B cell (primary cell): Measurements from ENCODE around the gene SNTG2. TPM values are rescaled to one million over a fixed set of nuclear protein-coding genes. Genes with fewer than 3 reads are reported as not detected.

Source experiments
- ATAC-seq: fragments of 200-7000 bp; cut with Tn5 transposase; one replicate; pipeline ENCODE4 v1.10.0; 2021; ENCODE audit warnings: low read depth, mild to moderate bottlenecking, moderate number of reproducible peaks, moderate library complexity
- CTCF ChIA-PET: fragments of 350-600 bp; sonication (Branson Sonifier 250); formaldehyde crosslinking; loops from one replicate; lab custom pipeline; 2021; ENCODE audit warnings: antibody characterized with exemption, inconsistent platforms; lab: Charles Lee
- POLR2A ChIA-PET: fragments of 350-600 bp; sonication (Branson Sonifier 250); formaldehyde crosslinking; loops from one replicate; lab custom pipeline; 2021; ENCODE audit warnings: antibody characterized with exemption; lab: Charles Lee
- DNase-seq: peaks from one replicate; pipeline ENCODE4 v3.0.0; 2013
- H2AFZ ChIP-seq: 2 replicates; pipeline ENCODE4 v1.6.1; 2012; ENCODE audit warnings: mild to moderate bottlenecking, low read depth, low read length; ENCODE audit not compliant: insufficient read depth, poor library complexity, severe bottlenecking
- H3K27ac ChIP-seq, 2 donors: 1 replicate in 1 of 2; 2 replicates in 1 of 2; pipeline ENCODE4 v1.5.1; 2012 to 2013; ENCODE audit warnings: low read length in 2 of 2, mild to moderate bottlenecking in 2 of 2, moderate library complexity in 1 of 2
- H3K27me3 ChIP-seq, 4 experiments: fragments of 200-600 bp in 1 of 4; sonication (generic) in 1 of 4; replicated peaks in 1 of 4; 1 replicate in 2 of 4; 2 replicates in 2 of 4; pipeline versions ENCODE4 v1.6.1 to v1.7.0; 2013 to 2016; ENCODE audit warnings: low read length in 3 of 4, mild to moderate bottlenecking in 2 of 4, mixed read lengths in 1 of 4, moderate library complexity in 1 of 4; ENCODE audit not compliant: insufficient read depth in 4 of 4, control insufficient read depth in 3 of 4; ENCODE audit errors: control extremely low read depth in 1 of 4
- H3K36me3 ChIP-seq, 2 experiments: replicated peaks in 1 of 2; 1 replicate in 1 of 2; 2 replicates in 1 of 2; pipeline versions ENCODE4 v1.6.1 to v1.7.1; 2013; ENCODE audit warnings: low read length in 1 of 2; ENCODE audit not compliant: insufficient read depth in 2 of 2, control insufficient read depth in 1 of 2; ENCODE audit errors: control extremely low read depth in 1 of 2, extremely low read depth in 1 of 2
- H3K4me1 ChIP-seq, 2 donors: fragments of 200-600 bp in 1 of 2; sonication (generic) in 1 of 2; 1 replicate in 1 of 2; 2 replicates in 1 of 2; pipeline versions ENCODE4 v1.5.1 to v1.6.1; 2013 to 2017; ENCODE audit warnings: low read length in 2 of 2; ENCODE audit not compliant: control insufficient read depth in 2 of 2, insufficient read depth in 2 of 2
- H3K4me2 ChIP-seq: replicated peaks from 2 replicates; pipeline ENCODE3; 2012; ENCODE audit warnings: mild to moderate bottlenecking, low read depth, low read length; ENCODE audit not compliant: poor library complexity, severe bottlenecking
- H3K4me3 ChIP-seq, 5 experiments: fragments of 200-600 bp in 1 of 5; sonication (generic) in 1 of 5; 1 replicate in 3 of 5; 2 replicates in 2 of 5; pipeline versions ENCODE4 v1.5.1 to v1.7.0; 2011 to 2016; ENCODE audit warnings: low read length in 4 of 5, mild to moderate bottlenecking in 4 of 5, low read depth in 2 of 5, control low read depth in 1 of 5, moderate library complexity in 1 of 5; ENCODE audit not compliant: insufficient read depth in 1 of 5; ENCODE audit errors: control extremely low read depth in 1 of 5, extremely low read depth in 1 of 5
- H3K79me2 ChIP-seq: fragments of 200-600 bp; sonication (generic); one replicate; pipeline ENCODE4 v1.6.0; 2016; ENCODE audit warnings: low read length; ENCODE audit not compliant: control insufficient read depth, insufficient read depth
- H3K9ac ChIP-seq: fragments of 200-600 bp; sonication (generic); 2 replicates; pipeline ENCODE4 v1.6.1; 2017; ENCODE audit warnings: mild to moderate bottlenecking, low read length, moderate library complexity
- H3K9me3 ChIP-seq, 3 donors: one replicate each; pipeline versions ENCODE4 v1.6.1 to v1.7.1; 2013; ENCODE audit warnings: low read length in 2 of 3; ENCODE audit not compliant: control insufficient read depth in 2 of 3, insufficient read depth in 1 of 3; ENCODE audit errors: control extremely low read depth in 1 of 3
- H4K20me1 ChIP-seq: 2 replicates; pipeline ENCODE4 v1.6.0; 2012; ENCODE audit warnings: mild to moderate bottlenecking, low read length; ENCODE audit not compliant: insufficient read depth, control insufficient read depth, poor library complexity, severe bottlenecking
- H3K27ac Mint-ChIP-seq: one replicate; pipeline ENCODE4 v1.8.0; 2021; ENCODE audit warnings: mixed read lengths
- H3K27me3 Mint-ChIP-seq: one replicate; pipeline ENCODE4 v1.8.0; 2021; ENCODE audit warnings: mixed read lengths
- H3K4me1 Mint-ChIP-seq: one replicate; pipeline ENCODE4 v1.8.0; 2021; ENCODE audit warnings: mixed read lengths
- H3K4me3 Mint-ChIP-seq: one replicate; pipeline ENCODE4 v1.8.0; 2021; ENCODE audit warnings: mixed read lengths
- H3K9me3 Mint-ChIP-seq: one replicate; pipeline ENCODE4 v1.8.0; 2022; ENCODE audit warnings: mixed read lengths; ENCODE audit not compliant: insufficient read depth
- EZH2 ChIP-seq: IDR thresholded peaks from 2 replicates; pipeline ENCODE4 v1.6.1; 2012; ENCODE audit warnings: borderline replicate concordance, low read depth, mild to moderate bottlenecking, moderate library complexity, low read length; ENCODE audit not compliant: insufficient read depth, poor library complexity, severe bottlenecking
- WGBS: methylation state at CpG from one replicate; pipeline ENCODE4 v1.1.5; 2013; ENCODE audit warnings: missing lambda C conversion rate; ENCODE audit not compliant: insufficient coverage; 5-methylcytosine and 5-hydroxymethylcytosine counted together
- intact Hi-C: fragments of 100-400 bp; cut with micrococcal nuclease; formaldehyde crosslinking; loops from one replicate; pipeline ENCODE4 v1.10.0; 2022
- polyA plus RNA-seq: library from polyadenylated mRNA; depleted of rRNA; stranded (reverse); fragments of >200 nt; gene quantifications from 2 replicates; pipeline ENCODE4 v1.2.3, GENCODE V29; 2012
- total RNA-seq, 2 donors: library from RNA; stranded (reverse); fragments of 120-200 nt in 1 of 2; gene quantifications; 1 replicate in 1 of 2; 2 replicates in 1 of 2; pipeline versions ENCODE4 v1.2.3 to v1.2.4, GENCODE V29; 2013 to 2022
- TF ChIP-seq, protein P1 (sequence below): fragments of 200-600 bp; IDR thresholded peaks from one replicate; pipeline ENCODE4 v1.8.0; 2022; ENCODE audit warnings: antibody characterized with exemption, mild to moderate bottlenecking

The SNTG2 gene
- total and polyA plus RNA-seq, 2 donors (not counting 1 experiment from before 2014, with no cell fraction given), result 2.1 to 2.4 TPM

- H3K27ac ChIP-seq, result no peak overlapping the region
- DNase-seq (no peak), ATAC-seq (no peak)
- no peaks in the 10 kb centered on the region for H3K36me3 ChIP-seq
- H3K79me2 ChIP-seq, result no peaks in the 10 kb centered on the region
- no peaks in the 10 kb centered on the region for H3K27me3 ChIP-seq
- H3K9me3 ChIP-seq, result peaks cover 0 to 18% (median 3%) of the 10 kb centered on the region in 3 donors
- H3K4me3 ChIP-seq, result no peak overlapping the region
- CTCF ChIA-PET, result no interaction called here
- POLR2A ChIA-PET, result no interaction called here
- no peak overlapping the region for H3K27ac Mint-ChIP-seq
- no peak overlapping the region for H3K4me3 Mint-ChIP-seq
- peaks cover 4% of the 10 kb centered on the region for H3K9me3 Mint-ChIP-seq
- H3K4me1 Mint-ChIP-seq, result peaks cover 16% of the 10 kb centered on the region
- no peak overlapping the region for H3K4me2 ChIP-seq
- peaks cover 15 to 19% of the 10 kb centered on the region in 2 donors for H3K4me1 ChIP-seq
- intact Hi-C loops, result no loop called here
- WGBS, result 82% methylated on average over 7 of the region's 9 CpGs
- H2AFZ ChIP-seq, result no peak overlapping the region
- no peaks in the 10 kb centered on the region for H4K20me1 ChIP-seq
- no peaks in the 10 kb centered on the region for H3K27me3 Mint-ChIP-seq
- TF ChIP-seq EZH2, result no peak
- TF ChIP-seq, protein P1, sequence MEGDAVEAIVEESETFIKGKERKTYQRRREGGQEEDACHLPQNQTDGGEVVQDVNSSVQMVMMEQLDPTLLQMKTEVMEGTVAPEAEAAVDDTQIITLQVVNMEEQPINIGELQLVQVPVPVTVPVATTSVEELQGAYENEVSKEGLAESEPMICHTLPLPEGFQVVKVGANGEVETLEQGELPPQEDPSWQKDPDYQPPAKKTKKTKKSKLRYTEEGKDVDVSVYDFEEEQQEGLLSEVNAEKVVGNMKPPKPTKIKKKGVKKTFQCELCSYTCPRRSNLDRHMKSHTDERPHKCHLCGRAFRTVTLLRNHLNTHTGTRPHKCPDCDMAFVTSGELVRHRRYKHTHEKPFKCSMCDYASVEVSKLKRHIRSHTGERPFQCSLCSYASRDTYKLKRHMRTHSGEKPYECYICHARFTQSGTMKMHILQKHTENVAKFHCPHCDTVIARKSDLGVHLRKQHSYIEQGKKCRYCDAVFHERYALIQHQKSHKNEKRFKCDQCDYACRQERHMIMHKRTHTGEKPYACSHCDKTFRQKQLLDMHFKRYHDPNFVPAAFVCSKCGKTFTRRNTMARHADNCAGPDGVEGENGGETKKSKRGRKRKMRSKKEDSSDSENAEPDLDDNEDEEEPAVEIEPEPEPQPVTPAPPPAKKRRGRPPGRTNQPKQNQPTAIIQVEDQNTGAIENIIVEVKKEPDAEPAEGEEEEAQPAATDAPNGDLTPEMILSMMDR, result no peak
- no peak overlapping the region for H3K9ac ChIP-seq
Measured at GRCh38 chr2:1159013-1159412, 208.4 kb downstream of the SNTG2 start.

- peaks cover 7% of the 10 kb centered on the region for H3K9me3 Mint-ChIP-seq
- H2AFZ ChIP-seq, result no peak overlapping the region
- ChIA-PET POLR2A (no interaction called here), CTCF (no interaction called here)
- H3K79me2 ChIP-seq, result no peaks in the 10 kb centered on the region
- no peaks in the 10 kb centered on the region for H3K27me3 Mint-ChIP-seq
- no peak for TF ChIP-seq EZH2
- TF ChIP-seq, protein P1, result no peak
- no peak overlapping the region for H3K4me3 ChIP-seq
- WGBS, result 99% methylated on average over 7 of the region's 8 CpGs
- H3K9me3 ChIP-seq, result peaks cover 0 to 42% (median 13%) of the 10 kb centered on the region in 3 donors
- no peak overlapping the region for H3K4me3 Mint-ChIP-seq
- peak overlapping the region in 1 of 2 donors; percentile 51 for H3K27ac ChIP-seq
- intact Hi-C loops, result no loop called here
- H3K9ac ChIP-seq, result no peak overlapping the region
- no peak overlapping the region for H3K27ac Mint-ChIP-seq
- no peaks in the 10 kb centered on the region for H4K20me1 ChIP-seq
- ATAC-seq (no peak), DNase-seq (no peak)
- peaks cover 15 to 24% of the 10 kb centered on the region in 2 donors for H3K4me1 ChIP-seq
- H3K27me3 ChIP-seq, result no peaks in the 10 kb centered on the region
- H3K4me2 ChIP-seq, result peak overlapping the region; percentile 1
- H3K4me1 Mint-ChIP-seq, result peaks cover 18% of the 10 kb centered on the region
- H3K36me3 ChIP-seq, result no peaks in the 10 kb centered on the region
Measured at GRCh38 chr2:1162246-1162645, 211.6 kb downstream of the SNTG2 start.
